HepG2 (cell line): ENCODE data around the gene TM4SF4.

Experiments
- KDM5A ChIP-seq: fragments of 200-600 bp; sonication (generic); IDR thresholded peaks from 2 replicates; pipeline ENCODE4 v1.7.0; 2018; ENCODE audit warnings: antibody characterized with exemption, mild to moderate bottlenecking, low read length, borderline replicate concordance
- MYC ChIP-seq: sonication (generic); formaldehyde crosslinking; IDR thresholded peaks from 2 replicates; pipeline ENCODE4 v1.9.0; 2021; ENCODE audit warnings: missing genetic modification reagents, borderline replicate concordance
- RORA ChIP-seq: sonication (generic); formaldehyde crosslinking; IDR thresholded peaks from 2 replicates; pipeline ENCODE4 v1.5.0; 2020; ENCODE audit warnings: mild to moderate bottlenecking, missing genetic modification reagents, moderate library complexity
- SMC3 ChIP-seq: IDR thresholded peaks from 2 replicates; pipeline ENCODE4 v1.6.1; 2011; ENCODE audit warnings: low read length, improper control_type of control experiment
- SRF ChIP-seq: IDR thresholded peaks from 2 replicates; pipeline ENCODE4 v1.6.1; 2011; ENCODE audit warnings: mild to moderate bottlenecking, low read depth, low read length, moderate library complexity
- ZNF841 ChIP-seq: sonication (generic); formaldehyde crosslinking; IDR thresholded peaks from 2 replicates; pipeline ENCODE4 v1.8.1; 2023; ENCODE audit warnings: missing genetic modification reagents, borderline replicate concordance

GRCh38 chr3:149535333-149535685, 60.8 kb downstream of the TM4SF4 start:
- TF ChIP-seq SMC3 (no peak), SRF (no peak), KDM5A (no peak), RORA (no peak), ZNF841 (no peak), MYC (CRISPR knock-in tag) (no peak)
